Suprapubic skin (tissue), 4 donors: Measurements from ENCODE around the gene SPATA9. TPM values are rescaled to one million over a fixed set of nuclear protein-coding genes. Genes with fewer than 3 reads are reported as not detected.

Experiments
- DNase-seq, 2 donors: peaks; one replicate each; pipeline ENCODE4 v3.0.0-alpha.2; 2019; ENCODE audit warnings: low spot score in 2 of 2
- H3K27ac ChIP-seq: fragments of 200-600 bp; sonication (generic); one replicate; pipeline ENCODE4 v1.5.1; 2019
- H3K27me3 ChIP-seq: fragments of 200-600 bp; sonication (generic); one replicate; pipeline ENCODE4 v1.5.1; 2019
- H3K36me3 ChIP-seq: fragments of 200-600 bp; sonication (generic); one replicate; pipeline ENCODE4 v1.5.1; 2019
- H3K4me1 ChIP-seq: fragments of 200-600 bp; sonication (generic); one replicate; pipeline ENCODE4 v1.5.1; 2019
- H3K4me3 ChIP-seq: fragments of 200-600 bp; sonication (generic); one replicate; pipeline ENCODE4 v1.5.1; 2019; ENCODE audit warnings: mild to moderate bottlenecking
- H3K9me3 ChIP-seq: fragments of 200-600 bp; sonication (generic); one replicate; pipeline ENCODE4 v1.5.1; 2019
- EP300 ChIP-seq: sonication (generic); formaldehyde crosslinking; IDR thresholded peaks from one replicate; pipeline ENCODE4 v1.6.1; 2017; ENCODE audit warnings: antibody characterized with exemption
- POLR2A ChIP-seq, 2 donors: fragments of 450-650 bp; IDR thresholded peaks; one replicate each; pipeline ENCODE4 v1.6.1; 2017; ENCODE audit warnings: antibody characterized with exemption in 2 of 2, mild to moderate bottlenecking in 2 of 2, moderate library complexity in 2 of 2
- POLR2AphosphoS5 ChIP-seq, 3 donors: sonication (generic); formaldehyde crosslinking; IDR thresholded peaks; one replicate each; pipeline ENCODE4 v1.6.1; 2017; ENCODE audit warnings: antibody characterized with exemption in 3 of 3
- whole genome bisulfite sequencing: methylation state at CpG from one replicate; pipeline ENCODE4 v1.1.5; 2018; 5-methylcytosine and 5-hydroxymethylcytosine counted together
- total RNA-seq, 4 donors: library from RNA; depleted of rRNA; stranded (reverse); fragments of >200 nt; gene quantifications; one replicate each; pipeline ENCODE4 v1.1.0, GENCODE V29; 2016
- TF ChIP-seq, protein P1 (sequence below), 2 donors: fragments of 200-600 bp in 1 of 2; fragments of 450-650 bp in 1 of 2; sonication (generic) in 1 of 2; IDR thresholded peaks; one replicate each; pipeline ENCODE4 v1.5.1; 2016 to 2019; ENCODE audit warnings: antibody characterized with exemption in 2 of 2, mild to moderate bottlenecking in 1 of 2, moderate library complexity in 1 of 2

SPATA9 gene
- total RNA-seq, 4 donors from 2014 or later = not detected

DNA sequence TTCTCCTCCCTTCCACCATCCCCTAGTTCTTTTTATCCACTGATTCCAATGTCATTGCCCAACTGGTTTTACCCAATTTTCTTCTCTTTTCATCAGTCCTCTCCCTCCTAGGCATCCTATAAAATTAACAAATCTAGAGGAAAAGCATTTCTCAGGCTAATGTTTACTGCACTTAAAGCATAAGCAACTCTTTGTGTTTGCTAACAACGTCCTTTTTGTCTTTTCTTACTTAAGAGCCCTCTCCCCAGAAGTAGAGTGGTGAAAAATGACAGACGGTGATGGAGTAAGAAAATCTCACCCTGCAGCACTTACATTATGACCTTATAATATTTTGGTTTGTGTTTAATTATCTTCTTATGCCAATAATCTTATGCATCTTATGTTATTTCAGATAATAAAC lies 1.6 kb upstream of the SPATA9 start:
- H3K4me3 ChIP-seq = no peak overlapping the region
- DNase-seq = no peak
- WGBS = 81% methylated on average over 2 of the region's 2 CpGs

DNA sequence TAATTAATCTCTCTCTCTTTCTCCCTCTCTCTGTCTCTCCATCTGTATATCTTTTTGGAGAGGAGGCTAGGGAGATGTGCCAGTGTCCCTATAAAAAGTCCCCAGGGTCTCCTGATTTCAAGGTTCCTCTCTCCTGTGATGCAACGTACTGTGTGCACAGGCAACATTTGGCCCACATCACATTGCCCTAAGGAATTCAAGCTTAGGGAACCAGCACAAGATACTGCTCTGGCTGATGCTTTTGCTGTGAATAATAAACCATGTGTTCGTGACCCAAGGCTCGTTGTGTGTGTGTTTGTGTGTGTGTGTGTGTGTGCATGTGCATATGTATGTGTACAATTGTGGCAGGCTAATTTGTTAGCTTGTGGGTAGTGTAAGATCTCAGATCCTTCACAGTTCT lies 9.7 kb downstream of the SPATA9 start:
- DNase-seq = no peak
- no peaks in the 10 kb centered on the region for H3K4me1 ChIP-seq
- TF ChIP-seq EP300 (no peak), POLR2A (IDR thresholded peaks at IDR 0.05) (no peak), POLR2AphosphoS5 (IDR thresholded peaks at IDR 0.05) (no peak)
- TF ChIP-seq, protein P1, sequence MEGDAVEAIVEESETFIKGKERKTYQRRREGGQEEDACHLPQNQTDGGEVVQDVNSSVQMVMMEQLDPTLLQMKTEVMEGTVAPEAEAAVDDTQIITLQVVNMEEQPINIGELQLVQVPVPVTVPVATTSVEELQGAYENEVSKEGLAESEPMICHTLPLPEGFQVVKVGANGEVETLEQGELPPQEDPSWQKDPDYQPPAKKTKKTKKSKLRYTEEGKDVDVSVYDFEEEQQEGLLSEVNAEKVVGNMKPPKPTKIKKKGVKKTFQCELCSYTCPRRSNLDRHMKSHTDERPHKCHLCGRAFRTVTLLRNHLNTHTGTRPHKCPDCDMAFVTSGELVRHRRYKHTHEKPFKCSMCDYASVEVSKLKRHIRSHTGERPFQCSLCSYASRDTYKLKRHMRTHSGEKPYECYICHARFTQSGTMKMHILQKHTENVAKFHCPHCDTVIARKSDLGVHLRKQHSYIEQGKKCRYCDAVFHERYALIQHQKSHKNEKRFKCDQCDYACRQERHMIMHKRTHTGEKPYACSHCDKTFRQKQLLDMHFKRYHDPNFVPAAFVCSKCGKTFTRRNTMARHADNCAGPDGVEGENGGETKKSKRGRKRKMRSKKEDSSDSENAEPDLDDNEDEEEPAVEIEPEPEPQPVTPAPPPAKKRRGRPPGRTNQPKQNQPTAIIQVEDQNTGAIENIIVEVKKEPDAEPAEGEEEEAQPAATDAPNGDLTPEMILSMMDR (IDR thresholded peaks at IDR 0.05) = no peak
- no peaks in the 10 kb centered on the region for H3K27me3 ChIP-seq
- no peaks in the 10 kb centered on the region for H3K9me3 ChIP-seq
- H3K27ac ChIP-seq = no peak overlapping the region
- WGBS = 57% methylated on average over 3 of the region's 3 CpGs
- H3K4me3 ChIP-seq = no peak overlapping the region
- H3K36me3 ChIP-seq = no peaks in the 10 kb centered on the region

More for the DNA sequence above, 1.6 kb upstream of the SPATA9 start:
- Histone ChIP-seq H3K27ac (no peak overlapping the region), H3K27me3 (no peaks in the 10 kb centered on the region), H3K4me1 (no peaks in the 10 kb centered on the region), H3K36me3 (no peaks in the 10 kb centered on the region), H3K9me3 (no peaks in the 10 kb centered on the region)
- TF ChIP-seq POLR2A (IDR thresholded peaks at IDR 0.05) (no peak), POLR2AphosphoS5 (IDR thresholded peaks at IDR 0.05) (no peak), EP300 (no peak)
- TF ChIP-seq, protein P1 (IDR thresholded peaks at IDR 0.05) = no peak

DNA sequence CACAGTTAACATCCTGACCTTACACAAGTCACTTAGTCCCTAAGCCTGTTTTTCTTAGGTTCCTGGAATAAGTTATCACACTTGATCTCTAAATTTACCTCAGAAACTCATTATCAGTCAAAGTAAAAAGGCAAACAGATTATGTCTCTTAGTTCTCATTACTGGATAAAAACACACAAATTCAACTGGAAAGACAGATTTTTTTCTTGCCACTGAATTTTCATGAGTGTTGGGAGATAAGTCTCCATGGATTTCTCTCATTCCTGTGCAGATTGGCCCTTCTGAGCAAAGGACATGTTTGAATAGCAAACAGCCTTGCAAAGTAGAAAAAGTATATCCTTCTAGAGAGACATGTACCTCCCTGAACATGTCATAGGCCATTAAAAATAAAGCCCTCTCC lies 10.2 kb downstream of the SPATA9 start:
- Histone ChIP-seq H3K9me3 (no peaks in the 10 kb centered on the region), H3K36me3 (no peaks in the 10 kb centered on the region), H3K27me3 (no peaks in the 10 kb centered on the region), H3K27ac (no peak overlapping the region), H3K4me3 (no peak overlapping the region), H3K4me1 (no peaks in the 10 kb centered on the region)
- DNase-seq = no peak
- TF ChIP-seq POLR2AphosphoS5 (IDR thresholded peaks at IDR 0.05) (no peak), POLR2A (IDR thresholded peaks at IDR 0.05) (no peak), EP300 (no peak)
- TF ChIP-seq, protein P1 (IDR thresholded peaks at IDR 0.05) = no peak

DNA sequence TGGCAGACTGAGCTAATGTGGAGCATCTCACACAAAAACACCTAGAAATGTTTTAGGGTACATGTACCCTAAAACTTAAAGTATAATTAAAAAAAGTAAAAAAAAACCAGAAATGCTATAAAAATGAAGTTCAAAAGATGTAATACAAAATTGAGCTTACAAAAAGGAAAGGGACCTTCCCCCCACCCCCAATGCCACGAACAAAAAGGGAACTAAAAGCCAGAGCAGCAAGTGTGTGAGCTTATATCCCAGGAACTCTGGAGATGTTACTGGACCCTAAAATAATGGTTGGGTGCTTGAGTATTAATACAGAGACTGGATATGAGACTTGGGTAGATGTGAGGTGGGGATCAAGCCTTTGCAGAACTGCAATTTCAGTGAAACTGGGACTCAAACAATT lies 11.0 kb downstream of the SPATA9 start:
- Histone ChIP-seq H3K27ac (no peak overlapping the region), H3K27me3 (no peaks in the 10 kb centered on the region), H3K4me3 (no peak overlapping the region), H3K9me3 (no peaks in the 10 kb centered on the region), H3K4me1 (no peaks in the 10 kb centered on the region), H3K36me3 (no peaks in the 10 kb centered on the region)
- WGBS = 83% methylated on average over 1 of the region's 1 CpG
- TF ChIP-seq POLR2A (IDR thresholded peaks at IDR 0.05) = no peak
- no peak for DNase-seq

DNA sequence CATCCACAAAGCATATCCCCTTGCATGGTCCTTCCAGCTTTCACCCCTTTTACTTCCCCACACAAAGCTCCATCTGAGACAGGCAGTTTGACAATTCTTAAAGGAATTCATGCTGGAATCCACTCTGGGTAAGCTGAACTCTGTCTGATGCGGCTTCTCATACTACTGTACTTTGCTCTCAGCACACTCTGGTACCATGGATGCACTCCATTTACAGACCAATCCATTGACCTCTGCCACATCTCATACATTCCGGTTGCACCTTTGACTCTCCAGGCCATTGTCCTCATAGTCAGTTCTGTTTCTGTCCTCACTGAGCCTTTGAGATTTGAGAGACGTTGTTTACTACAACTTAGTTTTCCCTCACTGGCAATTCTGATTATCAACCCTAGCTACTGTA lies 12.2 kb downstream of the SPATA9 start:
- Histone ChIP-seq H3K9me3 (no peaks in the 10 kb centered on the region), H3K27ac (no peak overlapping the region), H3K36me3 (no peaks in the 10 kb centered on the region), H3K4me3 (no peak overlapping the region), H3K4me1 (no peaks in the 10 kb centered on the region), H3K27me3 (no peaks in the 10 kb centered on the region)
- TF ChIP-seq, protein P1 (IDR thresholded peaks at IDR 0.05) = no peak
- TF ChIP-seq POLR2AphosphoS5 (IDR thresholded peaks at IDR 0.05) (no peak), POLR2A (IDR thresholded peaks at IDR 0.05) (no peak), EP300 (no peak)
- 98% methylated on average over 3 of the region's 3 CpGs for WGBS
- no peak for DNase-seq

DNA sequence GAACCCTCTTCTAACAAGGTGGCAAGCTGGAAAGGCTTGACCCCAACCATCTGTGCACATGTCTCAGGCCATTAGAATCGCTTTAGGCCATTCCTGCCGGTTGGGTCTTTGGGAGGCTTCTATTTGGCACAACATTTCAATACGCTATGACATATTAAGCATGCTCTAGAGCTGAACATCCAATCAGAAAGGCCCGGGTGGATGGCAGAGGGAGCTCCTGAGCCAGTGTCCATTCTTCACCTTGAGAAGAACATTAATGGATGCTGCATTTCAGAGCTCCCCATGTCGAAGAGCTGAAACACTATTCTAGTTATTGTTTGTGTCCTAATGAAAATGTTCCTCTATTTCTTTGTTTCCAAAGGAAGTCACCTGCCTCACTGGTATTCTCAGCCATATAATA lies 12.8 kb downstream of the SPATA9 start:
- H3K4me1 ChIP-seq = no peaks in the 10 kb centered on the region
- H3K27ac ChIP-seq = no peak overlapping the region
- H3K9me3 ChIP-seq = no peaks in the 10 kb centered on the region
- H3K27me3 ChIP-seq = no peaks in the 10 kb centered on the region
- H3K36me3 ChIP-seq = no peaks in the 10 kb centered on the region
- H3K4me3 ChIP-seq = no peak overlapping the region
- DNase-seq = no peak
- WGBS = 93% methylated on average over 5 of the region's 5 CpGs
- no peak for TF ChIP-seq POLR2A (IDR thresholded peaks at IDR 0.05)
- TF ChIP-seq, protein P1 (IDR thresholded peaks at IDR 0.05) = no peak
